ENCODE results near the gene HTR4.
"Not testable (repeated sequence)": the region's sequence is repeated elsewhere in the genome, so short reads cannot be mapped to it uniquely, and the experiment has no call there.

HTR4 gene, protein sequence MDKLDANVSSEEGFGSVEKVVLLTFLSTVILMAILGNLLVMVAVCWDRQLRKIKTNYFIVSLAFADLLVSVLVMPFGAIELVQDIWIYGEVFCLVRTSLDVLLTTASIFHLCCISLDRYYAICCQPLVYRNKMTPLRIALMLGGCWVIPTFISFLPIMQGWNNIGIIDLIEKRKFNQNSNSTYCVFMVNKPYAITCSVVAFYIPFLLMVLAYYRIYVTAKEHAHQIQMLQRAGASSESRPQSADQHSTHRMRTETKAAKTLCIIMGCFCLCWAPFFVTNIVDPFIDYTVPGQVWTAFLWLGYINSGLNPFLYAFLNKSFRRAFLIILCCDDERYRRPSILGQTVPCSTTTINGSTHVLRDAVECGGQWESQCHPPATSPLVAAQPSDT

GRCh38 chr5:148653836-148654781 is at the start of gene HTR4:
TSS of gene HTR4 (minus strand) at chr5:148654527. CDS start at chr5:148637014, 17,513 bp downstream.
- DNase-seq = no peak

GRCh38 chr5:148702019-148702596 is 47.8 kb upstream of the HTR4 start:
- DNase-seq = no peak

DNA sequence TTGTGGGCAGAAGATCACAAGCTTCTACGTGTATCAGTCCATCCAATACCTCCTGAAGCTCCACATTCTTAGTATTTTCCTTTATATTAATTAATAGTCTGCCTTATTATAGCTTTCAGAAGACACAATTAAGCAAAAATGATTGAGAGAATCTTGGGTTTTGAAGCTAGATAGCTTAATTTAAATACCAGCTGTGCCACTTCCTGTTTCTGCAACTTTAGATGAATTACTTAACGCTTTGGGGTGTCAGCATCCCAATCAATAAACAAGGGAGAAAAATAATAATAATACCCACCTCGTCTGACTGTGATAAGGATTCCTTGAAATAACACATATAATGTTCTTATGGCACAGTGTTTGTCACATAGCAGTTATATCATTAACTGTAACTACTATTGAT is 44.7 kb upstream of the HTR4 start:
- no peak for DNase-seq

- DNase-seq = no peak
Observed at GRCh38 chr5:148697809-148698196, 43.5 kb upstream of the HTR4 start.

GRCh38 chr5:148697180-148697808 is 43.0 kb upstream of the HTR4 start:
- DNase-seq = no peak

DNA sequence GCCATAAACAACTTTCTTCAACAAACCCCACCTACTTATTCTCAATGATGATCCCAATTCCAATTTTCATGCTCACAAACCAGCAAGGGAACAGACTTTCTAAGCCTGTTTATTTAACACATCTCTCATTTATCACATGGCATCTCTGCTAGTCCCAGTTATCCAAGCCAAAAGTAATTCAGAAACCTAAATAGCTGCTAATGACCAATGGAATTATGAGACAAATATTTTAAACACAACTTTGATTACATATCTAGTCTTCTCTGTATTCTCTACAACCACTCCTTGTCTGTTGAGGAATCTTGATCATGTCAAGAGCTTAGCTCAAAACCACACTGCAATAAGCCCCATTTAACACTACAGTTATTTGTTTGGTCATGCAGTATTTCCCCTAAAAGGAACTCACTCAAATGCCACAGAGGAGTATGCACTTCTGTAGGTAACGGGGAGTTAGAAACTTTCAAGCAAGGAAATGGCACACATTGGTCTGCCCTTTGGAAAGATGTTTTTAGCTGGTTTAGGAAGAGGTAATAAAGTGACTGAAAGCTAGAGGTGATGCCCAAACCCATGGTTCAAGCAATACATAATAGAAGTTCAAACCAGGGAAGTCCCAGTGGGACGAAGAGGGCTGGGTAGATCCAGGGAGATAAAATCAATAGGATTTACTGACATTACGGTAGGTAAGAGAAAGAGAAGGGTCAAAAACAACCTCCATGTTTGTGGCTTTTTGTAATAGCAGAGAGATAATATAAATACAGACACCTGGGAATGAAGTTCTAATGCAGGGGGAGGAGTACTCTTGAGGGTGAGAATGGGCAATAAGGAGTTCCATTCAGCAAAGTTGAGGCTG is 42.1 kb upstream of the HTR4 start:
- DNase-seq = no peak

GRCh38 chr5:148690945-148691344 is 36.6 kb upstream of the HTR4 start:
- no peak for DNase-seq

- no peak for DNase-seq
Observed at GRCh38 chr5:148688787-148689186, 34.5 kb upstream of the HTR4 start.

- no peak for DNase-seq
Observed at GRCh38 chr5:148687871-148688270, 33.5 kb upstream of the HTR4 start.

DNA sequence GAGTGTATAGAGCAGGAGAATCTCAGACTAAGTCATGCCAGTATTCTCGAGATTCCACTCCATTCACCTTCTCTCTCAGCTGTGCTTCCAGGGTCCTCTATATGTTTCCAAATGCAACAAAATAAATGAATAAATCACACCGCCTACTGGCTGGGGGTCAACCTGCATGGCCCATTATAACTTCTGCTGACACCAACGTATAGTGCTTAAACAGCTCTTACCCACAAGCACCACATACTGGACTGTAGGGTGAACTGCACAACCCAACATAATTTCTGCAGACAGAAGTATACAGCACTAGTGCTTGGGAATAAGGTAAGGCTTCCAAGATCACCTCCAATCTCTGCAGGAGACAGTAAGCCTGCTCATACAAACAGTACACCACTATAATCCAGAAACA is 33.1 kb upstream of the HTR4 start:
- no peak for DNase-seq

- DNase-seq = no peak
Observed at GRCh38 chr5:148686660-148687059, 32.3 kb upstream of the HTR4 start.

- no peak for DNase-seq
Observed at GRCh38 chr5:148685520-148686134, 31.3 kb upstream of the HTR4 start.

DNA sequence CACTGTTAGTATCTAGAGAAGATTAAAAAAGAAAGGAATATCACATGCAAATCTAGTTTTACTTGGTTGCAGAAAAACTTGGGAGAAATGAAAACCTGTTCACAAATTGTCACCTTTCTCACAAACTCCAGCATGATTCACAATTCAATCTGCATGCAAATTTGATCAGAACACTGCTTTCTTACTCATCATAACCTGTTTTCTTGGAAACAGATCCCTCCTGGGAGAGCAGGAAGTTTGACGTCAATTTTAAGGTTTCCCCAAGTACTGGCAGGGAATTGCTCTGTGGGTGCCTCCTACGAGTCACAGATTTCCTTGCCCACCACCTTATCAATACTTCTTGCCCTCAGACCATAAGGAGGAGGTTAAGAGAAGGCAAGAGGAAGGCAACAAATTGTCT is 30.2 kb upstream of the HTR4 start:
- DNase-seq = no peak

DNA sequence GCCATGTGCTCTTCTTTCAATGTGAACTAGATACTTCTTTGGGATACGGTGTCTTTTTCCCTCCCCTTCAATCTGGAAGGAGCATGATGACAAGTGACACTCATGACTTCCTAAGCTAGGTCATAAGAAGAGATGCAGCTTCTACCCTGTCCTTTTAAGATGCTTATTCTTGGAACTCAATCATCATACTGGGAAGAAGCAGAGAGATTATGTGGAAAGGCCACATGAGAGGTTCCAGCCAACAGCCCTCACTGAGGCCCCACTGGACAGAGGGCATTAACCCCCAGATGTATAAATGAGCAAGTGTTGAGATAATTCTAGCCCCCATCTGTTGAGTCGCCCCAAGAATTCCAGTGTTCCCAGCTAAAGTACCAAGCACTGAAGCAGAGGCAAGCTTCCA is 29.3 kb upstream of the HTR4 start:
- DNase-seq = no peak

DNA sequence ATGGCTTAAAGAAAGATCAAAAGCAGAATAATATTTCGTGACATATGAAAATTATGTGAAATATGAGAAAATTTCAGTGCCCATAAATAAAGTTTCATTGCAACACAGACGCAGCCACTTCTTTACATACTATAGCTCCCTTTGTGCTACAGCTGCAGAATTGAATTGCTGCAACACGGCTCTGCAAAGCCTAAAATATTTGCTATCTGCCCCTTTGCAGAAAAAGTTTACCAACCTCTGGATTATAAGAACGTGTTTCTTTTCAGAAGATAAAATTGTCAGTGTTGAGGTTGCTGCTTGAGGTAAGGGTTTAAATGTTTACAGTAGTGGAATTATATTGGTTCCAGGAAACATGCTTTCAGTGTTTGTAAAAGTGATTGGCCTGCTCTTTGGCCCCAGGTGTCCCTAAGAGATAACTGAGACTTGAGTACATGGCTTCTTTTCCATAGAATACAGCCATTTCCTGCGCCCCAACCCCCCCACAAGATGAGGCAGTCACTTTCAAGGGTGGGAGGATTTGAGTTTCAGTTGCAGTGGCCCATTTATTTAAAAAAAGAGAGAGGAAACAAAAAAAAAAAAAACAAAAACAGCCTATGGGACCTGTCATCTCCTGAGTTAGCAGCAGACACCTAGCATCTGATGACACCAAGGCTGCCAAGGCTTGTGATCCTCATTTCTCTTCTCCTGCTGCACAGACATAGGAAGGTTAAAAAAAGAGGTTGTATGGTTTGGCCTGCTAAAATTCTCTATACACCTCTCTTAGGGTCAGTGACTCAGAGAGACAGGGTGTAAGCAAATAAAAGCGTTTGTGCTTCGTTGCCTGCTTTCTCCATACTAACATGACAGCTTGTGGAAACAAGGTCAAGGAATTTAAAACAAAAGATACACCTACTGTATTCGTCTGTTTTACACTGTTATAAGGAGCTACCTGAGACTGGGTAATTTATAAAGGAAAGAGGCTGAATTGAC is 28.0 kb upstream of the HTR4 start:
- DNase-seq = no peak

- no peak for DNase-seq
Observed at GRCh38 chr5:148681157-148682057, 27.1 kb upstream of the HTR4 start.

- DNase-seq = not testable (repeated sequence)
Observed at GRCh38 chr5:148673704-148674103, 19.4 kb upstream of the HTR4 start.

GRCh38 chr5:148666353-148666752 is 12.0 kb upstream of the HTR4 start:
- no peak for DNase-seq

DNA sequence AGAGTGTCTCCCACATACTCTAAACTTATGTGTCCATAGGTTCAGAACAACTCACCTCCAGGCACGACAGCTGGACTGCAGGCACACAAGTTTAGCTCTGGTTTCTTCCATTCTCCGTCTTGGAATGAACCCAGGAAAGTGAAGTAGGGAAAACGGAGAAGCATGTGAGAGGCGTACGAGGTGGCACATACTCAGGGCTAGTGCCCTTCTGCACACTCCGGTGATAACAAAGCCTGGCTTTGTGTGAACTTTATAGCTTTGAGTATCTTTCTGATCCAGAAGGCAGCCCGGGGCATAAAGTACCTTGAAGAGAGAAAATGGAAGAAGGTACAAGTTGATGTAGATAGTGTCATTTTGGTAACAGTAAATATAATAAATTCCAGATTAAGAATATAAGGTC is 11.1 kb upstream of the HTR4 start:
- DNase-seq = no peak

Measured in COR-L47 (cell line).